Activated CD4-positive, alpha-beta T cell treated with anti-CD3 and anti-CD28 coated beads for 36 hours (primary cell): ENCODE measurements around the gene MDH1B. TPM values are rescaled to one million over a fixed set of nuclear protein-coding genes. Genes with fewer than 3 reads are reported as not detected.

Source experiments
- ATAC-seq: fragments of 200-7000 bp; cut with Tn5 transposase; one replicate; pipeline ENCODE4 v1.10.0; 2021; ENCODE audit warnings: mild to moderate bottlenecking, moderate library complexity
- CTCF ChIA-PET: fragments of 350-600 bp; sonication (Branson Sonifier 250); formaldehyde crosslinking; loops from one replicate; lab custom pipeline; 2021; ENCODE audit warnings: antibody characterized with exemption; lab: Charles Lee
- POLR2A ChIA-PET: fragments of 350-600 bp; sonication (Branson Sonifier 250); formaldehyde crosslinking; loops from one replicate; lab custom pipeline; 2021; ENCODE audit warnings: antibody characterized with exemption, inconsistent platforms; lab: Charles Lee
- DNase-seq: peaks from one replicate; pipeline ENCODE4 v3.0.0-alpha.2; 2020
- H3K27ac Mint-ChIP-seq: one replicate; pipeline ENCODE4 v1.8.0; 2021; ENCODE audit warnings: mixed read lengths
- H3K27me3 Mint-ChIP-seq: one replicate; pipeline ENCODE4 v1.8.0; 2021; ENCODE audit warnings: mixed read lengths
- H3K36me3 Mint-ChIP-seq: one replicate; pipeline ENCODE4 v1.8.0; 2021; ENCODE audit warnings: low read depth, mixed read lengths
- H3K4me1 Mint-ChIP-seq: one replicate; pipeline ENCODE4 v1.8.0; 2021; ENCODE audit warnings: mixed read lengths
- H3K4me3 Mint-ChIP-seq: one replicate; pipeline ENCODE4 v1.8.0; 2021; ENCODE audit warnings: mild to moderate bottlenecking, moderate library complexity, mixed read lengths
- H3K9me3 Mint-ChIP-seq: one replicate; pipeline ENCODE4 v1.8.0; 2021; ENCODE audit warnings: low read depth, mixed read lengths
- intact Hi-C, 2 experiments: fragments of 100-400 bp; cut with DNase I in 1 of 2; cut with micrococcal nuclease in 1 of 2; formaldehyde crosslinking; loops; one replicate each; pipeline versions ENCODE4 v1.14.2 to v1.15.1; 2022 to 2024; cut with DNase I, micrococcal nuclease
- total RNA-seq, 2 experiments: library from RNA; stranded (reverse); gene quantifications; one replicate each; pipeline ENCODE4 v1.2.3, GENCODE V29; 2021

The MDH1B gene
- total RNA-seq, 2 experiments from 2014 or later: 0.83 to 1.3 TPM

DNA sequence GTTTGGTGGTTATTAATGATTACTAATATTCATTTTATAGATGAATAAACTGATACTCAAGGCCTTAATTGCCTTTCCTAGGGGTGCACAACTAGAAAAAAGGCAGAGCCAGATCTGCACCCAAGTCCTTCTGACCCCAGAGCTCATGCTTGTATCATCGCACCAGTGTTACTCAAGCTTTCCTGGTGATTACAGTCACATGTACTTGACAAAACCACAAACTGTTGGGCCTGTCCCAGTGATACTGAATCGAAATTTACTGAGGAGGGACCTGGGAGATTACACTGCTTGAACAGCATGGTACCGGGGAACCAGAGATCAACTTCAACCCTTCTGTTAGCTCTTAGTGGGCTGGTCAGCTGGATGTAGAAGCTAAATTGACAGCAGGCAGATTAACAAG, 34.0 kb upstream of the MDH1B start:
- H3K4me3 Mint-ChIP-seq: no peak overlapping the region
- H3K9me3 Mint-ChIP-seq: no peaks in the 10 kb centered on the region
- POLR2A ChIA-PET: interaction anchor here (0.5 kb wide), 1 partner anchor 732 kb away, joined by 3 read pairs; no protein-coding TSS in a partner anchor
- H3K4me1 Mint-ChIP-seq: peaks cover 31% of the 10 kb centered on the region
- H3K27me3 Mint-ChIP-seq: no peaks in the 10 kb centered on the region
- DNase-seq: peak; percentile 30
- peak; percentile 76 for ATAC-seq
- intact Hi-C loops: loop anchor here in 1 of 2 experiments (10.0 kb wide), 1 partner anchor 366 kb away; the partner anchor contains the start of gene KLF7
- peaks cover 4% of the 10 kb centered on the region for H3K36me3 Mint-ChIP-seq
- no peak overlapping the region for H3K27ac Mint-ChIP-seq
- CTCF ChIA-PET: interaction anchor here (1.4 to 3.3 kb wide), 4 partner anchors 8 to 674 kb away, joined by 4 to 32 read pairs (median 8); no protein-coding TSS in a partner anchor

GRCh38 chr2:206798000-206798399, 32.9 kb upstream of the MDH1B start:
- Mint-ChIP-seq H3K9me3 (no peaks in the 10 kb centered on the region), H3K4me1 (peaks cover 31% of the 10 kb centered on the region), H3K27ac (peak overlapping the region; percentile 29), H3K36me3 (peaks cover 7% of the 10 kb centered on the region), H3K27me3 (no peaks in the 10 kb centered on the region), H3K4me3 (no peak overlapping the region)
- ATAC-seq (peak; percentile 74), DNase-seq (peak; percentile 46)
- POLR2A ChIA-PET: no interaction called here
- intact Hi-C loops: loop anchor here in 1 of 2 experiments (10.0 kb wide), 1 partner anchor 367 kb away; the partner anchor contains the start of gene KLF7
- CTCF ChIA-PET: interaction anchor here (0.7 to 1.9 kb wide), 4 partner anchors 9 to 675 kb away, joined by 3 to 9 read pairs (median 6); no protein-coding TSS in a partner anchor

DNA sequence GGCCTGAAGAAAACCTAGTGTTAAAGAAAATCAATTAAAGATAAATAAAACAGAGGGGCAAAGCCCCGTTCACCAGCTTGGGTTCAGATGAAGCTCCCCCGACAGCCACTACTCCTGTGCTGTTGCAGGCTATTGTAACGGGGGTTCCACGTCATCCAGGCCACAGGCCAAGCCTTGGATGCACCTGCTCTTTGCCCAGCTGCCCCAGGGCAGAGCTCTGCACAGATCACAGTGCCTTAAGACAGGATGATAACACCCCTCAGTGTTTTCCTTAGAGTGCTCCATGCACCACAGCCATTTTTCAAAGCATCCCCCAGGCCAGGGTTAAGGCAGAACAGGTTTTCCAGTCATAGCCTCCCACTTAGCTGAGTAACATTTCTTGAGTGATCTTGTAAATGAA, 32.2 kb upstream of the MDH1B start:
- peaks cover 11% of the 10 kb centered on the region for H3K36me3 Mint-ChIP-seq
- no peak overlapping the region for H3K27ac Mint-ChIP-seq
- ATAC-seq: no peak
- POLR2A ChIA-PET: no interaction called here
- peaks cover 31% of the 10 kb centered on the region for H3K4me1 Mint-ChIP-seq
- CTCF ChIA-PET: interaction anchor here (0.7 to 1.9 kb wide), 4 partner anchors 8 to 676 kb away, joined by 3 to 9 read pairs (median 6); no protein-coding TSS in a partner anchor
- H3K9me3 Mint-ChIP-seq: no peaks in the 10 kb centered on the region
- DNase-seq: no peak
- H3K4me3 Mint-ChIP-seq: no peak overlapping the region
- no peaks in the 10 kb centered on the region for H3K27me3 Mint-ChIP-seq
- intact Hi-C loops: loop anchor here in 1 of 2 experiments (10.0 kb wide), 1 partner anchor 367 kb away; the partner anchor contains the start of gene KLF7

DNA sequence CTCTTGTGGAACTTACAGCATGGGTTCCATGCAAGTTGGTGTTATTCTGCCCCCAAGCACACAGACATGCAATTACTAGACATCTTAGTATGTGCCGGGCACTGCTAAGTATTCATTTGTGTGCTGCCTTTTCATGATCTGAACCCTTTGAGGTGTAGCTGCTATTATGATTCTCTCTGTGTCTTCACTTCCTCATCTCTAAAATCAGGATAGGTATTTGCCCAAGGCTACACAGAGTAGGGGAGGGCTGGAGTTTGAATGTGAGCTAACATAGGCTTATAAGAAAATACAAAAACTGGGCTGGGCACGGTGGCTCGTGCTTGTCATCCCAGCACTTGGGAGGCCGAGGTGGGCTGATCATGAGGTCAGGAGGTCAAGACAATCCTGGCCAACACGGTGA, 27.5 kb upstream of the MDH1B start:
- Mint-ChIP-seq H3K4me1 (peaks cover 4% of the 10 kb centered on the region), H3K27ac (peak overlapping the region; percentile 14), H3K4me3 (no peak overlapping the region), H3K9me3 (no peaks in the 10 kb centered on the region), H3K36me3 (peaks cover 39% of the 10 kb centered on the region), H3K27me3 (no peaks in the 10 kb centered on the region)
- DNase-seq: no peak
- intact Hi-C loops: loop anchor here in 1 of 2 experiments (10.0 kb wide), 1 partner anchor 372 kb away; the partner anchor contains the start of gene KLF7
- POLR2A ChIA-PET: no interaction called here
- CTCF ChIA-PET: interaction anchor here (0.7 to 2.1 kb wide), 6 partner anchors 10 to 218 kb away, joined by 3 to 16 read pairs (median 3); no protein-coding TSS in a partner anchor
- ATAC-seq: no peak

DNA sequence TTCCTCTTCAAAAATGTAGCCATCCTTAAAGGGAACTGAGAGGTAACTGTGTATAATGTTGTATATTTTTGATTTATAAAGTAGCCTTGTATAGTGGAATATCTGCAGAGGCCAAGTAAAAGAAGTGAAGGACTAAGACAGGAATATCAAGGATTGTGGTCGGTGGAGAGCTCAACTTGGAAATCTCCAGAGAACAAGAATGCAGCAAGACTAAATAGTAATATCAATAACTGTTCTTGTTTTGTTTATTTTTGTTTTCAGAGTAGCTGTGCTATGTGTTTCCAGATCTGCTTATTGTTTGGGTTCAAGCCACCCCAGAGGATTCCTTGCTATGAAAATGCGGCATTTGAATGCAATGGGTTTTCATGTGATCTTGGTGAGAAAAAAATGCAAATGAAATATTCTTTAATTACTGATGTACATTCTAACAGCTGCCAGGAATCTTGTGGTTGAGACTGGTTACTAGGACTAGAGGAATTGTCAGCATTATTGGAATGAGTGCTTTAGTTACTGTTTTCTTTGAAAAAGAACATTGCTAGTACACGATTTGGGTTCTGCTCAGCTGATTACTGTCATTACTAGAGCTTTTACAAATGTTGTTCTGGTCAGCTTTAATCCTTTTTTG, 25.3 kb upstream of the MDH1B start:
- Mint-ChIP-seq H3K4me1 (peaks cover 2% of the 10 kb centered on the region), H3K36me3 (peaks cover 46% of the 10 kb centered on the region), H3K27me3 (no peaks in the 10 kb centered on the region), H3K9me3 (no peaks in the 10 kb centered on the region), H3K27ac (no peak overlapping the region), H3K4me3 (no peak overlapping the region)
- DNase-seq (no peak), ATAC-seq (no peak)
- intact Hi-C loops: loop anchor here in 1 of 2 experiments (10.0 kb wide), 1 partner anchor 374 kb away; the partner anchor contains the start of gene KLF7
- ChIA-PET CTCF (interaction anchor here (0.6 to 1.9 kb wide), 5 partner anchors 10 to 687 kb away, joined by 3 to 8 read pairs (median 3); no protein-coding TSS in a partner anchor), POLR2A (interaction anchor here (1.3 kb wide), 1 partner anchor 8 kb away, joined by 3 read pairs; no protein-coding TSS in a partner anchor)

DNA sequence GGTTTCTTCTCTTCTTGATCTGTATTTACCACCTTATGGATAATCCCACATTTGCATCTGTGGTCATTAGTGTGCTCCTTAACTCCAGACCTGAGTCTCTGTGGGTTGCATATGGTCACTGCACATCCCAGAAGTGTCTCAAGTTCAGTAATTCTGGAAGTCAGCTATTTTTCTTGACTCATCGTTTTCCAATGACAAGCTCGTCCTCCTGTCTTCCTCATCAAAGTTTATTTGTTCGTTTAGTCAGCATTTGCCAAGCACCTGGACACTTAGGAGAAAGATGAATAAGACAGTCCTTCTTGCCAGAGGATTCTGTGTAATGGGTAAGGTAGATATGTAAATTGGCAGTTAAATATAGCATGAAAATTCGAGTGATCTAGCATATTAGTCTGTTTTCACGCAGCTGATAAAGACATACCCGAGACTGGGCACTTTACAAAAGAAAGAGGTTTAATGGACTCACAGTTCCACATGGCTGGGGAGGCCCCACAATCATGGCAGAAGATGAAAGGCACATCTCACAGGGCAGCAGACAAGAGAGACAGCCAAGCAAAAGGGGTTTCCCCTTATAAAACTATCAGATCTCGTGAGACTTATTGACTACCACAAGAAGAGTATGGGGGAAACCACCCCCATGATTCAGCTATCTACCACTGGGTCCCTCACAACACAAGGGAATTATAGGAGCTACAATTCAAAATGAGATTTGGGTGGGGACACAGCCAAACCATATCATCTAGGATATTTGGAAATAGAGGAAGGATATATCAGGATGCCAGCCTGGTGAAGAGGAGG, 19.6 kb upstream of the MDH1B start:
- ATAC-seq (peak; percentile 69), DNase-seq (peak; percentile 15)
- Mint-ChIP-seq H3K36me3 (peaks cover 66% of the 10 kb centered on the region), H3K9me3 (peaks cover 7% of the 10 kb centered on the region), H3K27ac (peak overlapping the region; percentile 24), H3K27me3 (no peaks in the 10 kb centered on the region), H3K4me1 (peaks cover 26% of the 10 kb centered on the region), H3K4me3 (no peak overlapping the region)
- ChIA-PET POLR2A (interaction anchor here (0.6 kb wide), 1 partner anchor 523 kb away, joined by 3 read pairs; no protein-coding TSS in a partner anchor), CTCF (interaction anchor here (2.2 to 5.0 kb wide), 2 partner anchors 14 to 90 kb away, joined by 6 to 25 read pairs; no protein-coding TSS in a partner anchor)
- intact Hi-C loops: no loop called here

DNA sequence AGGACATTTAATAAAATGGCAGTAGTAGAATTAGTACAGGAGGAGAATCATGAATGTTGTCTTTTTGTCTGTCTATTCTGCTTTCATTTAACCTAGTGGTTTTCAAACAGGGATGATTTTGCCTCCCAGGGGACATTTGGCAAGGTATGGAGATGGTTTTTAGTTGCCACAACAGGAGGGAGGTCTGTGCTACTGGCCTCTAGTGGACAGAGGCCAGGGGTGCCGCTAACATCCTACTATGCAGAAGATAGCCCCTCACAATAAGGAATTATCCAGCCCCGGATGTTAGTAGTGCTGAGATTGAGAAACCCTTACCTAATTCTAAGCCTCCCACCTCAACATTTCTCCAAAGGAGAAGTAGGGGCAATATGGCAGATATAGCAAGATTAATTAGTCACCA, 18.6 kb upstream of the MDH1B start:
- ChIA-PET POLR2A (no interaction called here), CTCF (interaction anchor here (0.8 to 5.0 kb wide), 7 partner anchors 10 to 688 kb away, joined by 3 to 25 read pairs (median 3); no protein-coding TSS in a partner anchor)
- Mint-ChIP-seq H3K27ac (no peak overlapping the region), H3K9me3 (peaks cover 13% of the 10 kb centered on the region), H3K4me1 (peaks cover 30% of the 10 kb centered on the region), H3K36me3 (peaks cover 69% of the 10 kb centered on the region), H3K4me3 (no peak overlapping the region), H3K27me3 (no peaks in the 10 kb centered on the region)
- ATAC-seq (no peak), DNase-seq (no peak)
- intact Hi-C loops: no loop called here

DNA sequence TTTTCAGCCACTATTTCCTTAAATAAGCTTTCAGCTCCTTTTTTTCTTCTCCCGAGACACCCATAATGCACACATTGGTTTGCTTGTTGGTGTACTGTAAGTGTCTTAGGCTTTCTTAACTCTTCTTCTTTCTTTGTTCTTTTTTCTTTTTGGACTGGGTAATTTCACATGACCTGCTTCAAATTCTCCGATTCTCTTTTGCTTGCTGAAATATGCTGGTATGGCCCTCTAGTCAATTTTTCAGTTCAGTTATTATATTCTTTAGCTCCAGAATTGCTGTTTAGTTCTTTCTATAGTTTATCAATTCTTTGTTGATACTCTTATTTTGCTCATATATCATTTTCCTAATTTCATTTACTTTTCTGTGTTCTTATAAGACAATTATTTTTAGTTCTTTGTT, 15.5 kb upstream of the MDH1B start:
- peak overlapping the region; percentile 38 for H3K27ac Mint-ChIP-seq
- CTCF ChIA-PET: interaction anchor here (0.6 to 5.0 kb wide), 11 partner anchors 9 to 1260 kb away, joined by 3 to 45 read pairs (median 8); partner anchors contain the start of genes FASTKD2 and MDH1B

DNA sequence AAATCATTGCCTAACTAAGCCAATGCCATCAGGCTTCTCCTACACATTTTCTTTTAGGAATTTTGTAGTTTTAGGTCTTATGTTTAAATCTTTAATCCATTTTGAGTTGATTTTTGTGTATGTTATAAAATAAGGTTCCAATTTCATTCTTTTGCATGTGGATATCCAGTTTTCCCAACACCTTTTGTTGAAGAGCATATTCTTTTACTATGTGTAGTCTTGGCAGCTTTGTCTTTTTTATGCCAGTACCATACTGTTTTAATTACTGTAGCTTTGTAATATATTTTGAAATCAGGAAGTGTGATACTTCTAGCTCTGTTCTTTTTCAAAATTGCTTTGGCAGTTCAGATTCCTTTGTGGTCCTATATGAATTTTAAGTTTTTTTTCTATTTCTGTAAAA, 11.3 kb upstream of the MDH1B start:
- Mint-ChIP-seq H3K4me3 (no peak overlapping the region), H3K36me3 (peaks cover 79% of the 10 kb centered on the region), H3K27ac (no peak overlapping the region), H3K27me3 (no peaks in the 10 kb centered on the region), H3K4me1 (peaks cover 44% of the 10 kb centered on the region), H3K9me3 (peaks cover 18% of the 10 kb centered on the region)
- CTCF ChIA-PET: interaction anchor here (0.7 to 1.4 kb wide), 2 partner anchors 9 to 697 kb away, joined by 3 read pairs; no protein-coding TSS in a partner anchor
- DNase-seq (no peak), ATAC-seq (no peak)
- intact Hi-C loops: no loop called here
- POLR2A ChIA-PET: no interaction called here

More for the DNA sequence above, 15.5 kb upstream of the MDH1B start:
- DNase-seq (no peak), ATAC-seq (no peak)
- Mint-ChIP-seq H3K36me3 (peaks cover 86% of the 10 kb centered on the region), H3K4me3 (no peak overlapping the region), H3K27me3 (no peaks in the 10 kb centered on the region), H3K4me1 (peaks cover 47% of the 10 kb centered on the region), H3K9me3 (peaks cover 18% of the 10 kb centered on the region)
- intact Hi-C loops: loop anchor here (1.0 to 2.0 kb wide), 4 partner anchors 11 to 388 kb away; no protein-coding TSS in a partner anchor
- POLR2A ChIA-PET: no interaction called here

GRCh38 chr2:206774871-206775270, 9.7 kb upstream of the MDH1B start:
- Mint-ChIP-seq H3K36me3 (peaks cover 77% of the 10 kb centered on the region), H3K4me1 (peaks cover 40% of the 10 kb centered on the region), H3K27ac (peak overlapping the region; percentile 42), H3K9me3 (peaks cover 11% of the 10 kb centered on the region), H3K27me3 (no peaks in the 10 kb centered on the region), H3K4me3 (no peak overlapping the region)
- ChIA-PET POLR2A (no interaction called here), CTCF (interaction anchor here (1.2 to 1.5 kb wide), 2 partner anchors 8 to 17 kb away, joined by 3 to 6 read pairs; no protein-coding TSS in a partner anchor)
- intact Hi-C loops: no loop called here
- DNase-seq (no peak), ATAC-seq (no peak)
